ENCODE measurements around the gene PDE4A. TPM values are rescaled to one million over a fixed set of nuclear protein-coding genes. Genes with fewer than 3 reads are reported as not detected.
A peak's percentile ranks its signal among the peaks of the same experiment; 100 is the strongest.

PDE4A gene
- total and polyA plus RNA-seq, 2 of the 13 experiments (the other 11 are each of a cell fraction or from before 2014, with no cell fraction given), result 1.1 to 4.1 TPM

GRCh38 chr19:10502524-10503001 is 82.2 kb downstream of the PDE4A start (continued):
- TF ChIP-seq ZNF138 (CRISPR knock-in tag; IDR thresholded peaks at IDR 0.05; ENCODE audit: low read depth), result 0 out of 2 replicates have a peak, but pooled peaks have one; percentile 76
- TF ChIP-seq DRAP1 (CRISPR knock-in tag; IDR thresholded peaks at IDR 0.05), result peak; percentile 68
- TF ChIP-seq, protein P1, sequence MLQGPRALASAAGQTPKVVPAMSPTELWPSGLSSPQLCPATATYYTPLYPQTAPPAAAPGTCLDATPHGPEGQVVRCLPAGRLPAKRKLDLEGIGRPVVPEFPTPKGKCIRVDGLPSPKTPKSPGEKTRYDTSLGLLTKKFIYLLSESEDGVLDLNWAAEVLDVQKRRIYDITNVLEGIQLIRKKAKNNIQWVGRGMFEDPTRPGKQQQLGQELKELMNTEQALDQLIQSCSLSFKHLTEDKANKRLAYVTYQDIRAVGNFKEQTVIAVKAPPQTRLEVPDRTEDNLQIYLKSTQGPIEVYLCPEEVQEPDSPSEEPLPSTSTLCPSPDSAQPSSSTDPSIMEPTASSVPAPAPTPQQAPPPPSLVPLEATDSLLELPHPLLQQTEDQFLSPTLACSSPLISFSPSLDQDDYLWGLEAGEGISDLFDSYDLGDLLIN (CRISPR knock-in tag; IDR thresholded peaks at IDR 0.05; ENCODE audit: borderline replicate concordance), result no peak
- 0 out of 2 replicates have a peak, but pooled peaks have one; percentile 47 for TF ChIP-seq FLYWCH1 (CRISPR knock-in tag; IDR thresholded peaks at IDR 0.05)
- TF ChIP-seq REPIN1 (CRISPR knock-in tag; IDR thresholded peaks at IDR 0.05; ENCODE audit: borderline replicate concordance, low read depth), result peak; percentile 73; the same call in 1 of the 2 replicates
- no peak for TF ChIP-seq ZNF781 (CRISPR knock-in tag; IDR thresholded peaks at IDR 0.05; ENCODE audit: borderline replicate concordance, not compliant biosample characterization)
- TF ChIP-seq EED (CRISPR knock-in tag; IDR thresholded peaks at IDR 0.05), result peak; percentile 59; the same call in 1 of the 2 replicates
- TF ChIP-seq PAWR (CRISPR knock-in tag; IDR thresholded peaks at IDR 0.05; ENCODE audit: borderline replicate concordance), result no peak
- TF ChIP-seq ARHGAP35 (CRISPR knock-in tag; IDR thresholded peaks at IDR 0.05; ENCODE audit: borderline replicate concordance), result no peak
- peak; percentile 87 for TF ChIP-seq AGO2 (optimal IDR thresholded peaks at IDR 0.05; ENCODE audit: low read depth, low read length)
- TF ChIP-seq NR2F2 (IDR thresholded peaks at IDR 0.05; ENCODE audit: borderline replicate concordance, low read depth), result peak; percentile 20; the same call in 1 of the 2 replicates
- TF ChIP-seq ZNF333 (CRISPR knock-in tag; IDR thresholded peaks at IDR 0.05; ENCODE audit: borderline replicate concordance), result 0 out of 2 replicates have a peak, but pooled peaks have one; percentile 32
- TF ChIP-seq RARA (CRISPR knock-in tag; IDR thresholded peaks at IDR 0.05), result peak; percentile 54; the same call in 1 of the 2 replicates
- no peak for TF ChIP-seq MIER2 (CRISPR knock-in tag; IDR thresholded peaks at IDR 0.05)
- peak; percentile 88 for TF ChIP-seq HNRNPK (IDR thresholded peaks at IDR 0.05; ENCODE audit: low read depth, low read length, poor library complexity, severe bottlenecking)
- 0 out of 2 replicates have a peak, but pooled peaks have one; percentile 30 for TF ChIP-seq ZNF205 (CRISPR knock-in tag; IDR thresholded peaks at IDR 0.05)
- TF ChIP-seq ATF7-NPFF (CRISPR knock-in tag; IDR thresholded peaks at IDR 0.05; ENCODE audit: low read depth), result peak; percentile 93
- peak; percentile 20; the same call in 1 of the 2 replicates for TF ChIP-seq HOXA5 (CRISPR knock-in tag; IDR thresholded peaks at IDR 0.05)
- TF ChIP-seq ZNF672 (CRISPR knock-in tag; IDR thresholded peaks at IDR 0.05), result 0 out of 2 replicates have a peak, but pooled peaks have one; percentile 78
- TF ChIP-seq PHF8 (CRISPR knock-in tag; IDR thresholded peaks at IDR 0.05), result peak; percentile 85; the same call in 1 of the 2 replicates
- TF ChIP-seq RARG (CRISPR knock-in tag; IDR thresholded peaks at IDR 0.05; ENCODE audit: low read depth), result peak; percentile 38; the same call in 1 of the 2 replicates
- TF ChIP-seq, protein P2, sequence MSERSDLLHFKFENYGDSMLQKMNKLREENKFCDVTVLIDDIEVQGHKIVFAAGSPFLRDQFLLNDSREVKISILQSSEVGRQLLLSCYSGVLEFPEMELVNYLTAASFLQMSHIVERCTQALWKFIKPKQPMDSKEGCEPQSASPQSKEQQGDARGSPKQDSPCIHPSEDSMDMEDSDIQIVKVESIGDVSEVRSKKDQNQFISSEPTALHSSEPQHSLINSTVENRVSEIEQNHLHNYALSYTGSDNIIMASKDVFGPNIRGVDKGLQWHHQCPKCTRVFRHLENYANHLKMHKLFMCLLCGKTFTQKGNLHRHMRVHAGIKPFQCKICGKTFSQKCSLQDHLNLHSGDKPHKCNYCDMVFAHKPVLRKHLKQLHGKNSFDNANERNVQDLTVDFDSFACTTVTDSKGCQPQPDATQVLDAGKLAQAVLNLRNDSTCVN (CRISPR knock-in tag; IDR thresholded peaks at IDR 0.05; ENCODE audit: borderline replicate concordance), result peak; percentile 29; the same call in 1 of the 2 replicates
- TF ChIP-seq ZNF558 (CRISPR knock-in tag; IDR thresholded peaks at IDR 0.05; ENCODE audit: borderline replicate concordance), result peak; percentile 95; the same call in 1 of the 2 replicates
- TF ChIP-seq PITX1 (CRISPR knock-in tag; IDR thresholded peaks at IDR 0.05), result no peak
- TF ChIP-seq ZNF607 (CRISPR knock-in tag; IDR thresholded peaks at IDR 0.05; ENCODE audit: borderline replicate concordance), result peak; percentile 80
- TF ChIP-seq TMF1 (CRISPR knock-in tag; IDR thresholded peaks at IDR 0.05; ENCODE audit: low read depth), result peak; percentile 27
- no peak; the same call in 1 of the 2 replicates for TF ChIP-seq AHR (CRISPR knock-in tag; IDR thresholded peaks at IDR 0.05)
- no peak for TF ChIP-seq CERS6 (CRISPR knock-in tag; IDR thresholded peaks at IDR 0.05)
